ENCODE results near the gene SORBS2.

Gene SORBS2

DNA sequence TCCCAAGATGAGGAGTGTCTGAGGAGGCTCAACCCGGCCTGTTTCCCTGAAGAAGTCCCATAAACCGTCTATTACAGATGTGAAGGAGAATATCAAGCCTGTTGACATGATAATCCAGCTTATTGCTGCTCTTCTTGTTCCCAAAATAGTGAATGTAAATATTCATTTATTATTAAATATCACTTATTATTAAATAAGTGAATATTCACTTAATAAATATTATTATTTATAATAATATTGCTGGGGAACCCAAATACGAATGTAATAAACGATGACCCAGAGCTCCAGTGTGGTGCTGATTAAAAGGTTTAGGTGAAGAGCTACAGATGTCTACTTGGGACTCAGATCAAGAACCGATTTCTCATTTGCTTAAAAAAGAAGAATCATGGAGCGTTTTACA lies 23.8 kb upstream of the SORBS2 start:
- H3K4me3 ChIP-seq (ENCODE audit: low read depth, low read length) = no peak overlapping the region
- in situ Hi-C loops (cut with HindIII; ENCODE audit: low sequenced_read_pairs) = no loop called here
- TF ChIP-seq, protein P1, sequence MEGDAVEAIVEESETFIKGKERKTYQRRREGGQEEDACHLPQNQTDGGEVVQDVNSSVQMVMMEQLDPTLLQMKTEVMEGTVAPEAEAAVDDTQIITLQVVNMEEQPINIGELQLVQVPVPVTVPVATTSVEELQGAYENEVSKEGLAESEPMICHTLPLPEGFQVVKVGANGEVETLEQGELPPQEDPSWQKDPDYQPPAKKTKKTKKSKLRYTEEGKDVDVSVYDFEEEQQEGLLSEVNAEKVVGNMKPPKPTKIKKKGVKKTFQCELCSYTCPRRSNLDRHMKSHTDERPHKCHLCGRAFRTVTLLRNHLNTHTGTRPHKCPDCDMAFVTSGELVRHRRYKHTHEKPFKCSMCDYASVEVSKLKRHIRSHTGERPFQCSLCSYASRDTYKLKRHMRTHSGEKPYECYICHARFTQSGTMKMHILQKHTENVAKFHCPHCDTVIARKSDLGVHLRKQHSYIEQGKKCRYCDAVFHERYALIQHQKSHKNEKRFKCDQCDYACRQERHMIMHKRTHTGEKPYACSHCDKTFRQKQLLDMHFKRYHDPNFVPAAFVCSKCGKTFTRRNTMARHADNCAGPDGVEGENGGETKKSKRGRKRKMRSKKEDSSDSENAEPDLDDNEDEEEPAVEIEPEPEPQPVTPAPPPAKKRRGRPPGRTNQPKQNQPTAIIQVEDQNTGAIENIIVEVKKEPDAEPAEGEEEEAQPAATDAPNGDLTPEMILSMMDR (IDR thresholded peaks at IDR 0.05; ENCODE audit: low read depth, low read length, missing control alignments) = no peak
- DNase-seq (ENCODE audit: low read depth) = no peak

DNA sequence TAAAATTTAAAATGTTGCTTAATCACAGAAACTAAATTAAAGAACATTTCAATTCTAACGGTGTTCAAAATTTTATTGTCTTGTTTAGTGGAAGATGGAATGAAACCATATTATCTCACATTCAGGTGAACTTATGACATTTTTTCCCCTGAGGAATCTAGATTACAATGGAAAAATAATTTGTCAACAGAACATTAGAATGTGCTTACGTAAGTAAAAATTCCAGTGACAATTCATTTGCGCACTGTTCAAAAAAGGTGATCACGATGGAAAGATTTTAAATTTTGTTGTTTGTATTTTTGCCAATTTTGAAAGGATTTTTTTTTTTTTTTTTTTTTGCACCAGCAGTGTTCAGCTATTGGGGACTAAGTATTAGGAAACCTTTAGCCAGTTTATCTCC lies 23.3 kb upstream of the SORBS2 start:
- DNase-seq (ENCODE audit: low read depth) = no peak
- TF ChIP-seq, protein P1 (IDR thresholded peaks at IDR 0.05; ENCODE audit: low read depth, low read length, missing control alignments) = no peak
- in situ Hi-C loops (cut with HindIII; ENCODE audit: low sequenced_read_pairs) = no loop called here
- H3K4me3 ChIP-seq (ENCODE audit: low read depth, low read length) = no peak overlapping the region

DNA sequence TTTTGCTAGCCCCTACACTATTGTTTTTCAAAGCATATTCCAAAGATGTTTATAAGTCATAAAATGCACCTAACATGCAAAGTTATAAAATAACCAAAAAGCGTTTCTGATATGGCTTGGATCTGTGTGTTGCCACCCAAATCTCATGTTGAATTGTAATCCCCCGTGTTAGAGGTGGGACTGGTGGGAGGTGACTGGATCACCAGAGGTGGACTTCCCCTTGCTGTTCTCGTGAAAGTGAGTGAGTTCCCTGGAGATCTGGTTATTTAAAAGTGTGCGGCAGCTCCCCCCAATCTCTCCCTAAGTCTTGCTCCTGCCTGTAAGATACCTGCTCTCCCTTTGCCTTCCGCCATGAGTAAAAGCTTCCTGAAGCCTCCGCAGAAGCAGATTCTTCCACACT lies 22.8 kb upstream of the SORBS2 start:
- no peak overlapping the region for H3K4me3 ChIP-seq (ENCODE audit: low read depth, low read length)
- in situ Hi-C loops (cut with HindIII; ENCODE audit: low sequenced_read_pairs) = no loop called here
- TF ChIP-seq, protein P1 (IDR thresholded peaks at IDR 0.05; ENCODE audit: low read depth, low read length, missing control alignments) = no peak
- no peak for DNase-seq (ENCODE audit: low read depth)

DNA sequence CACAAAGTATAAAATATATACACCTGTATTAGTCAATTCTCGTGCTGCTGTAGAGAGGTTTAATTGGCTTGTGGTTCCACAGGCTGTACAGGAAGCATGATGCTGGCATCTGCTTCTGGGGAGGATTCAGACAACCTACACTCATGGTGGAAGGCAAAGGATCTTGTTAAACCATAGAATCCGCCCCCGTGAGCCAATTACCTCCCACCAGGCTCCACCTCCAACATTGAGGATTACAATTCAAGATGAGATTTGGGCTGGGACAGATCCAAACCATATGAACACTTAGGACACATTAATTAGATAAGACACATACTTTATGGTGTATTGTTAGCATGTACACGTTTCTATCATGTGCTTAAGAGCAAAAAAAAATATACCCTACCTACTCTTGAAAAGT lies 22.1 kb upstream of the SORBS2 start:
- in situ Hi-C loops (cut with HindIII; ENCODE audit: low sequenced_read_pairs) = no loop called here
- TF ChIP-seq, protein P1 (IDR thresholded peaks at IDR 0.05; ENCODE audit: low read depth, low read length, missing control alignments) = no peak
- no peak overlapping the region for H3K4me3 ChIP-seq (ENCODE audit: low read depth, low read length)
- no peak for DNase-seq (ENCODE audit: low read depth)

DNA sequence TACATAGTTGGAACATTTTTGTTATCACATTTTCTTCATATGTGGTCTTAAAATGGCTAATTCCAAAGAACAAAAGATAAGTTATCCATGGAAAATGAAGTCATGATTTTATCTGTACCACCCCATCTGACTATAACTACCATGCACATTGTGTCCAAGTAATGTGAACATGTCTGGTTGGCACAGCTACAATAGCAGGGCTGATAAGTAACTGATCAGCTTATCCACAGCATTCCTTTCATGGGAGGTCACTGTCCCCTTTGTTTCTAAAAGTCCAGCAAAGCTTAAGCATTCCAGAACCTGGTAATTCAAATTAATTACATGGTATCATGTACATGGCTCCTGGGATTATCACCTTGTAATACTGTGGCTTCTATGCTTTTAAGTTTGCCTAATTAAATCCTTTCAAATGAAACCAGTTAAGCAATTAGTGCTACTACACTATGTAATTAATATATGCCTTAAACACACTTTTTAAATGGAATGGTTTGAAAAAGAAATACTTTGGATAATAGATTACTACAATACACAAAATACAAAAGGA lies 21.1 kb upstream of the SORBS2 start:
- H3K4me3 ChIP-seq (ENCODE audit: low read depth, low read length) = no peak overlapping the region
- DNase-seq (ENCODE audit: low read depth) = no peak
- TF ChIP-seq, protein P1 (IDR thresholded peaks at IDR 0.05; ENCODE audit: low read depth, low read length, missing control alignments) = no peak
- in situ Hi-C loops (cut with HindIII; ENCODE audit: low sequenced_read_pairs) = no loop called here

DNA sequence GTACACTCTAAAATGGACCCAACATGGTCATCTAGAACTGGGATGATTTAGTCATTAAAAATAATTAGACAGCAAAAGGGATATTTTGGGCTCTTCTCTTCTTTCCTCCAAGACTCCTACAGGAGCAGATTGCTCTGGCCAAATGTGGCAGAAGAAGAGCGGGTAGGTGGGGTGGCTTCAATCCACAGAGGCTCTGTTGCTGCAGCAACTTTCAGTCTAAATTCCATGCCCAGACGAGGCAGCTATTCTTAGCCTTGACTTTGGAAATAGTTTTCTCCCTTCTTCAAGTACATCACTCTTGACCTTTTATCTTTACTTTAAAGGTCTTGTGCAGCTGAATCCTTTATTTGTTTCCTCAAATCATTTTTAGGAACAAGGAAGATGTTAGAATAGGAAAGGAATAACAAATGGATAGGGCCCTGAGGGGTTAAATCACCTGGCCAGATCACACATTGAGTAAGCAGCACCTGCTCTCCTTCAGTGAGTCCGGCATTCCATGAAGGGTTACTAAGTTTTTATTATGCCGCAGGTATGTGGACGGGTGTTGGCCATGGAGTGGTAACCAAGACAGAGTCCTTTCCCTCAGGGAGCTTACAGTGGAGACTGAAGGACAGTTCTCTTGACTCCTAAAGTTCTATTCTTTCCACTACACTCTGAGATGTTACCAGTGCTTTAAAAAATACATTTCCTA lies 19.3 kb upstream of the SORBS2 start:
- no peak for DNase-seq (ENCODE audit: low read depth)

More for the DNA sequence above, 19.3 kb upstream of the SORBS2 start:
- TF ChIP-seq, protein P1 (IDR thresholded peaks at IDR 0.05; ENCODE audit: low read depth, low read length, missing control alignments) = no peak
- H3K4me3 ChIP-seq (ENCODE audit: low read depth, low read length) = no peak overlapping the region
- in situ Hi-C loops (cut with HindIII; ENCODE audit: low sequenced_read_pairs) = no loop called here

Measured in astrocyte of the cerebellum (primary cell).